Right cardiac atrium (tissue), 5 donors: ENCODE results near the gene DCTN2. TPM values are rescaled to one million over a fixed set of nuclear protein-coding genes. Genes with fewer than 3 reads are reported as not detected.
"Not testable (repeated sequence)": the region's sequence is repeated elsewhere in the genome, so short reads cannot be mapped to it uniquely, and the experiment has no call there.

Experiments
- ATAC-seq, 2 donors: fragments of 200-7000 bp; cut with Tn5 transposase; one replicate each; pipeline versions ENCODE4 v1.8.0 to v1.9.1; 2020; ENCODE audit warnings: moderate library complexity in 2 of 2, mild to moderate bottlenecking in 1 of 2
- DNase-seq, 3 donors: peaks; one replicate each; pipeline ENCODE4 v3.0.0-alpha.2; 2020
- H3K27ac ChIP-seq: one replicate; pipeline ENCODE4 v1.5.1; 2013; ENCODE audit warnings: mild to moderate bottlenecking, low read length, control low read depth, moderate library complexity
- H3K27me3 ChIP-seq: one replicate; pipeline ENCODE4 v1.6.1; 2013; ENCODE audit not compliant: control insufficient read depth, insufficient read depth
- H3K4me1 ChIP-seq: one replicate; pipeline ENCODE4 v1.6.1; 2013; ENCODE audit warnings: low read length; ENCODE audit not compliant: control insufficient read depth, insufficient read depth
- H3K4me3 ChIP-seq: one replicate; pipeline ENCODE4 v1.5.1; 2013; ENCODE audit warnings: low read length, control low read depth
- H3K9me3 ChIP-seq: one replicate; pipeline ENCODE4 v1.6.1; 2013; ENCODE audit warnings: low read length; ENCODE audit not compliant: control insufficient read depth
- WGBS: extraction: QIAGEN DNeasy Blood & Tissue Kit; methylation state at CpG from one replicate; pipeline ENCODE4 v1.1.7; 2013; 5-methylcytosine and 5-hydroxymethylcytosine counted together
- intact Hi-C, 4 donors: fragments of 100-400 bp; cut with DNase I; formaldehyde crosslinking; loops; one replicate each; pipeline versions ENCODE4 v1.11.0 to v1.14.0; 2022 to 2023
- polyA plus RNA-seq: library from polyadenylated mRNA; stranded (reverse); fragments of 200-250 nt; gene quantifications from one replicate; pipeline ENCODE4 v1.2.3, GENCODE V29; 2013
- total RNA-seq, 4 donors: library from RNA; stranded (reverse); fragmentation: NEBNext Ultra II Directional; extraction: Animal tissue kit (Norgen Biotek cat#: 25700); gene quantifications; one replicate each; pipeline ENCODE4 v1.2.1, GENCODE V29; 2021
- donor health status: healthy with polysubstance abuse.
- donor health status: DM: no; HTN: yes; CAD: no.
- donor health status: DM: no; HTN: no; CAD: no.
- donor health status: DM: no; HTN: yes; CAD: no; lungs with severe emphysema.
- donor health status: DM: yes; HTN: yes; CAD: no.

DCTN2 gene
- total and polyA plus RNA-seq, 5 donors = 88.6 to 99.2 (median 89.5) TPM

GRCh38 chr12:57576613-57577160 is 29.7 kb upstream of the DCTN2 start:
- DNase-seq (no peak), ATAC-seq (no peak)
- H3K9me3 ChIP-seq = no peaks in the 10 kb centered on the region
- no peaks in the 10 kb centered on the region for H3K27me3 ChIP-seq
- H3K27ac ChIP-seq = no peak overlapping the region
- intact Hi-C loops = no loop called here
- H3K4me1 ChIP-seq = no peaks in the 10 kb centered on the region
- H3K4me3 ChIP-seq = no peak overlapping the region
- WGBS = 77% methylated on average over 9 of the region's 9 CpGs

- Histone ChIP-seq H3K9me3 (no peaks in the 10 kb centered on the region), H3K4me3 (no peak overlapping the region), H3K27ac (no peak overlapping the region), H3K27me3 (no peaks in the 10 kb centered on the region), H3K4me1 (no peaks in the 10 kb centered on the region)
- WGBS = 82% methylated on average over 12 of the region's 12 CpGs
- intact Hi-C loops = no loop called here
- ATAC-seq (no peak), DNase-seq (no peak)
Observed at GRCh38 chr12:57575771-57576612, 29.0 kb upstream of the DCTN2 start.

- Histone ChIP-seq H3K9me3 (no peaks in the 10 kb centered on the region), H3K27me3 (no peaks in the 10 kb centered on the region), H3K4me3 (no peak overlapping the region), H3K4me1 (no peaks in the 10 kb centered on the region), H3K27ac (no peak overlapping the region)
- WGBS = 82% methylated on average over 10 of the region's 10 CpGs
- ATAC-seq = no peak
- no peak for DNase-seq
- intact Hi-C loops = no loop called here
Observed at GRCh38 chr12:57574795-57575194, 27.8 kb upstream of the DCTN2 start.

- intact Hi-C loops = no loop called here
- 88% methylated on average over 12 of the region's 12 CpGs for WGBS
- H3K27ac ChIP-seq = no peak overlapping the region
- ATAC-seq (no peak), DNase-seq (no peak)
- H3K27me3 ChIP-seq = no peaks in the 10 kb centered on the region
- H3K9me3 ChIP-seq = no peaks in the 10 kb centered on the region
- H3K4me3 ChIP-seq = no peak overlapping the region
- no peaks in the 10 kb centered on the region for H3K4me1 ChIP-seq
Observed at GRCh38 chr12:57571926-57572762, 25.2 kb upstream of the DCTN2 start.

GRCh38 chr12:57570438-57570837 is 23.4 kb upstream of the DCTN2 start:
- DNase-seq, intact Hi-C loops, H3K27ac ChIP-seq, H3K27me3 ChIP-seq, H3K9me3 ChIP-seq, H3K4me3 ChIP-seq, H3K4me1 ChIP-seq, ATAC-seq: not testable (repeated sequence)
- 86% methylated on average over 13 of the region's 13 CpGs for WGBS

- H3K4me1 ChIP-seq = no peaks in the 10 kb centered on the region
- no peak overlapping the region for H3K27ac ChIP-seq
- no peaks in the 10 kb centered on the region for H3K9me3 ChIP-seq
- no peak for ATAC-seq
- no peak for DNase-seq
- no peaks in the 10 kb centered on the region for H3K27me3 ChIP-seq
- intact Hi-C loops = no loop called here
- no peak overlapping the region for H3K4me3 ChIP-seq
- WGBS = 86% methylated on average over 18 of the region's 18 CpGs
Observed at GRCh38 chr12:57569858-57570257, 22.9 kb upstream of the DCTN2 start.

- no peak for ATAC-seq
- Histone ChIP-seq H3K9me3 (no peaks in the 10 kb centered on the region), H3K4me1 (no peaks in the 10 kb centered on the region), H3K27me3 (no peaks in the 10 kb centered on the region), H3K4me3 (no peak overlapping the region), H3K27ac (no peak overlapping the region)
- intact Hi-C loops = no loop called here
- no peak for DNase-seq
- 39% methylated on average over 6 of the region's 6 CpGs for WGBS
Observed at GRCh38 chr12:57568838-57569237, 21.8 kb upstream of the DCTN2 start.

GRCh38 chr12:57564178-57564740 is 17.3 kb upstream of the DCTN2 start:
- Histone ChIP-seq H3K9me3 (no peaks in the 10 kb centered on the region), H3K27me3 (no peaks in the 10 kb centered on the region), H3K4me1 (no peaks in the 10 kb centered on the region), H3K4me3 (no peak overlapping the region), H3K27ac (no peak overlapping the region)
- intact Hi-C loops = no loop called here
- DNase-seq (no peak), ATAC-seq (no peak)
- 83% methylated on average over 7 of the region's 7 CpGs for WGBS

- Histone ChIP-seq H3K4me1 (no peaks in the 10 kb centered on the region), H3K27ac (no peak overlapping the region), H3K4me3 (no peak overlapping the region), H3K9me3 (no peaks in the 10 kb centered on the region), H3K27me3 (no peaks in the 10 kb centered on the region)
- no peak for ATAC-seq
- intact Hi-C loops = no loop called here
- 19% methylated on average over 4 of the region's 4 CpGs for WGBS
- DNase-seq = no peak
Observed at GRCh38 chr12:57563358-57563757, 16.4 kb upstream of the DCTN2 start.

GRCh38 chr12:57561117-57561516 is 14.1 kb upstream of the DCTN2 start:
- H3K4me1 ChIP-seq, H3K27ac ChIP-seq, H3K4me3 ChIP-seq, ATAC-seq, intact Hi-C loops, H3K9me3 ChIP-seq, DNase-seq, H3K27me3 ChIP-seq: not testable (repeated sequence)
- WGBS = 62% methylated on average over 1 of the region's 1 CpG

- Histone ChIP-seq H3K27ac (no peak overlapping the region), H3K27me3 (no peaks in the 10 kb centered on the region), H3K9me3 (no peaks in the 10 kb centered on the region), H3K4me3 (no peak overlapping the region), H3K4me1 (no peaks in the 10 kb centered on the region)
- intact Hi-C loops = no loop called here
- 88% methylated on average over 2 of the region's 2 CpGs for WGBS
- ATAC-seq (no peak), DNase-seq (no peak)
Observed at GRCh38 chr12:57560516-57560915, 13.5 kb upstream of the DCTN2 start.
